NCI-H2196 (cell line): ENCODE measurements around the gene ABCC4.
"Not testable (repeated sequence)": the region's sequence is repeated elsewhere in the genome, so short reads cannot be mapped to it uniquely, and the experiment has no call there.

Experiments used
- DNase-seq: peaks from one replicate; lab custom pipeline; 2025; ENCODE audit not compliant: unreplicated experiment; lab: John Stamatoyannopoulos, UW

ABCC4 gene

DNA sequence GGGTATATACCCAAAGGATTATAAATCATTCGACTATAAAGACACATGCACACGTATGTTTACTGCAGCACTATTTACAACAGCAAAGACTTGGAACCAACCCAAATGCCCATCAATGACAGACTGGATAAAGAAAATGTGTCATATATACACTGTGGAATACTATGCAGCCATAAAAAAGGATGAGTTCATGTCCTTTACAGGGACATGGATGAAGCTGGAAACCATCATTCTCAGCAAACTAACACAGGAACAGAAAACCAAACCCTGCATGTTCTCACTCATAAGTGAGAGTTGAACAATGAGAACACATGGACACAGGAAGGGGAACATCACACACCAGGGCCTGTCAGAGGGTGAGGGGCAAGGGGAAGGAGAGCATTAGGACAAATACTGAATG lies 102.6 kb downstream of the ABCC4 start:
- DNase-seq, result not testable (repeated sequence)

GRCh38 chr13:95197548-95197947 lies 103.7 kb downstream of the ABCC4 start:
- DNase-seq, result no peak

DNA sequence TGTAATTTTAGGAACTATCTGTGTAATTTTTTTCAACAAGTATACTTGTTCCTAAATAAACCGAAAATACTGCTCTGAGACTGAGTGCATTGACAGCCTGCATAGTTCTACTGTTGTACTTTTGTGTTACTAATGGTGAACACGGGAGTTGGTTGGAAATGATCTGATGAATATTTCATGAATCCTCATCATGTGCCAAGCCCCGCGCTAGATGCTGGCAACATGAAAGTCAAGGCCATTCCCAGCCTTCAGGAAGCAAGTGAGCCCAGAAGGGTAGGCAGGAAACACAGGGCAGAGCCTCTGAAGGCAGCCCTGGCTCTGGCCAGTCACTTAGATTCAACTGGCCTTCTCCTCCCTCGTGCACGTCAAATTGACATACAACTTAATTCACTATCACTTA lies 106.1 kb downstream of the ABCC4 start:
- no peak for DNase-seq

DNA sequence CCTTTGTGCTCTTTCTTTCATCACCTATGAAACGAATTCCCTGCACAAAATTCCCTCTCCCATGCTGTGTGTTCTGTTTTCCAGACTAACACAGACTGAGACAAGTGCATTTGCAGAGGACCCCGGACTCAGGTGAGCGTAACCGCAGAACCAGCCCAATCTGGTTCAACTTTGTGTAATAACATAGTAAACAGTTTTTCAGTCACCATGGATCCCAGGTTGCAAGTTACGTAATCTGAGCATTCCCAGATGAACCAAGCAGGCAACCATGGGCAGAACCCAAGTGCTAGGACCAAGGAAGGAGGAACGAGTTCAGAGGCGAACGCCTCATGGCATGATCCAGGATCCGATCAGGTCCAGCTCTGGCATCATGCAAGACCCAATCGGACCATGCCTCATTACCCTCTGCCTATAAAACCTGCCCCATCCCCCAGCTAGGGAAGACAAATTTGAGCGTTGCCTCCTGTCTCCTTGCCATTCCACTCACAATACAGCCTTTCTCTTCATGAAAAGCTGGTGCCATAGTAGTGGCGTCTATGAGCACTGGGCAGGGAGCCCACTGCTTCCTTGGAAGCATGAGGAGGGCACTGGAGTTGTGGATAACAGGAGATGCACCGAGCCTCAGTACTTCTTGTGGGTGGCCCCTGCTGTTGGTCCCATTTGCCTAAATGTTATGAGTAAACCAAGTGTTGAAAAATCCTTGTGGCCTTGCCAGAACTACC lies 107.6 kb downstream of the ABCC4 start:
- DNase-seq, result no peak

DNA sequence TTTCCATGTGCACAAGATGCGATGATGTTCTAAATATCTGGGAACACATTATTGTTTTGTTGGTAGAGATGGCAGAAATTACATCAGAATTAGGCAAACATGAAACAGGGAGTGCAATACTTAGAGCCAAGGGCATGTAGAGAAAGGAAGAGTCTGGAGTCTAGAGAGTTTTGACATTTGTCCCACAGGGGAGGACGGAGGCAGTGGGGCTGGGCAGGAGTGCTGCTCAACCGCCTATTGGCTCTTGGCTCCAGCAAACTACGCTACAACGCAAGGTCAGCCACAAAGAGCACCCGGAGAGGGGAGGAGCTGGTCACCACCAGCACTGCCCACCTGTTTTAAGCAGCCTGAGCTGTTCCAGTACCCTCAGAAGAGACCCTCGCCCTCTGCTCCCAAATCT lies 108.3 kb downstream of the ABCC4 start:
- DNase-seq, result no peak

DNA sequence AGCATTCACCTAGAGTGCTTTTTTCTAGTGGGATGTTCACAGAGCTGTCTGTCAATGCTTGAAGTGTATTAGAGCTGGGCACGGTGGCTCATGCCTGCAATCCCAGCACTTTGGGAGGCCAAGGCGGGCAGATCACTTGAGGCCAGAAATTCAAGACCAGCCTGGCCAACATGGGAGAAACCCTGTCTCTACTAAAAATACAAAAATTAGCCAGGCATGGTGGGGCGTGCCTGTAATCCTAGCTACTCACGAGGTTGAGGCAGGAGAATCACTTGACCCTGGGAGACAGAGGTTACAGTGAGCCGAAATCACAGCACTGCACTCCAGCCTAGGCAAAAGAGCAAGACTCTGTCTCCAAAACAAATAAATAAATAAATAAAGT lies 108.7 kb downstream of the ABCC4 start:
- not testable (repeated sequence) for DNase-seq

DNA sequence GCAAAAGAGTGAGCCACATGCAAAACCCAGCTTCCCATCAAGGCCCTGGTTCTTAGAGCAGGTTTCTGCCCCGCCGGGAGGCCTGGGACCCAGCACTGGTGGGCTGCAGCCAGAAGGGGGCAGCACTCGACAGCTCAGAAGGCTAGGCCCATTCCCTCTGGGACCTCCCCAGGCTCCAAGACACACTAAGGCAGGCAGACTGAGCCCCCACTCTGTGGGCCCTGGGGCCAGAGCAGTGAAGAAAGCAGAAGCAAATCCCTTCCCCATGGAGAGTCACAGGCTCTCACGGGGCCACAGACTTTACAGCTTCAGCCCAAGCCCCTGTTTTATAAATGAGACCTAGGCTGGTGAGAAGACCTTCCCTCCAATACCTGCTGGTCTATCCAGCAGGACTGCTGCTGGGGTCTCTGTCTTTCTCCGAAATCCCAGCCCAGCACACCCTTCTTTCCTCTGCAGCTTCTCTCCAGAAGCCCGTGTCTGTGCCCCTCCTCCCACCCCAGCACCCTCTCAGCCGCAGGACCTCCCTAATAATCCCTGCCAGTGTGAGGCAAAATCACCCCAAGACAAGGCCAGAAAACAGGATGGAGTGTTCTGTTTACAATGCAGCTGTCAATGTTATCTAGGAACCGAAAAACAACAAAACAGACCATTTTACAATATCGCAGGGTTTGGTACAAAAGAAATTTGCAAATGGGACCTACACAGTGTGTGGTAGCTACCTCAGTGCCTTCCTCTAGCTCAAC lies 109.3 kb downstream of the ABCC4 start:
- peak; percentile 30 for DNase-seq

DNA sequence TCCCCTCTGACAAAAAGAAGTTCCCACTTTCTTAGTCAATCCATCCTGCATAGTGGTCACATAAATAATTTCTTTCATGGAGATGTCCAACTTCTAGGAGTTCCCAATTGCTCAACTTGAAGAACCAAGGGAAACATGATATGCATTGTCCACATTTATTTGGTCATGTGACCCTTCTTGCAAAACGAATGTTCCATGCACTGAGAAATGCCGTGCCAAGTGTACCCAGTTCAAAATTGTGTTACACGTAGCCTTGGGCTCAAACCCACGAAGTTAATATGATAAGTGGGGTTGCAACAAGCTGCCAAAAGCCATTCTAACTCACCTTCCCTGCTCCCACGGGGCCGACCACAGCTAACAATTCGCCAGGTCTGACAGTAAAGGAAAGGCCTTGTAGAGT lies 113.1 kb downstream of the ABCC4 start:
- DNase-seq, result no peak

DNA sequence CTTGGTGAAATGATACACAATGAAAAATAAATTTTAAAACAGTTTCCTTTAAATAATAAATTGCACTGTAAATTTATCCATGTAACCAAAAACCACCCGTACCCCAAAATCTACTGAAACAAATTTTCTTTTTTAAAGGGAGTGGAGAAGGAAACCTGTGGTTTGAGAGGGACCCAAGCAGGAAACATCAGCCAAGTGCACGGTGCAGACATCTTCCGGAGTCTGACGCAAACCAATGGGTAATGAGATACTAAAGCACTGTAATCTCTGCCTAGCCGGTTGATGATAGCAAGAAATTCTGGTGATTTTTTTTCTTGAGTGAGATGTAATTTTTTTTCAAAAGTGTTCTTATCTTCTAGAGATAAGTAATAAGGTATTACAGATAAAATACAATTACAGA lies 115.4 kb downstream of the ABCC4 start:
- no peak for DNase-seq

GRCh38 chr13:95185311-95185710 lies 115.9 kb downstream of the ABCC4 start:
- DNase-seq, result no peak

- no peak for DNase-seq
Measured at GRCh38 chr13:95184317-95184716, 116.9 kb downstream of the ABCC4 start.

DNA sequence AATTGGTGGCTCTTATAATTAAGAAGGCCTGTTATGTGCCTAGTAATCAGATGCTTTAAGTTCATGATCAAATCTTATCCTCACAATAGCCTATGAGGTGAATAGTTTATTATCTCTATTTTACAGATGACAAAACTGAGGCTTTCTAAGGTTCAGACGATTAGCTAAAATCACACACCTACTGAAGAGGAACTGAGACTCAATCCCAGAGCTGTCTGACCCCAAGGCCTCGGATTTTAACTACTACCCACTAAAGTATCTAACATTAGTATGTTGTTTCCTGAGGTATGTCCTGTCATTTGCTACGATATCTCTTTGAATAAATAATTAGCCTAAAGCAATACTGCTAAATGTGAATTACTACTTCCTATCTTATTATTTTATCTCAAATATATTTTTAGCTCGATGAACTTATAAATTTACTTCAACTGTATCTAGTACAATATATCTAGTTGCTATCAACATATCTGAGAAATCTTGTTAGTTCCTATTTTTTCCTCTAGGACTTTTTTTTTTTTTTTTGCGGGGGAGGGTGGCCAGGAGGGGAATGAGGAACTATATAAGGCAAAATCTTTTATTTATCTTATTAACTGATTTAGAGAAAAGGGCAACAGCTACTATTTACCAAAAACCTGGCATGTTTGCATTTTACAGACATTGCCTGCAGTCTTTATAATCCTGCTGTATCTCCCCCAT lies 118.5 kb downstream of the ABCC4 start:
- no peak for DNase-seq

DNA sequence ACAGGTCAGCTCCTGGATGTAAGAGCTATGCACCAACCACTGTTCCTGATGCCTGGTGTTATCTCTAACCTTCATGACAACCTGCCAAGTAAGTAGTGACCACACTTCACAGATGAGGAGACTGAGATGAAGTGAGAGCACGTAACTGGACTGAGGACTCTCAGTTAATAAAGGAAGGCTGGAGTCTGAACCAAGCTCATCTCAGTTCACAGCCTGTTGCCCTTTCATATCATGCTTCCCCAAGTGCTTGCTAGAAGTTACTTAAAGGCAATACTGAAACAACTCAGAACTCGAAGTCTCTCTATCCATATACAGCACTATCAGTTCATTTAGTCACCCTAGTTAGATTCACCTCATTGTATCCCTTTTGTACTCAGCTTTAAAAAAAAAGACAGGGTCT lies 119.7 kb downstream of the ABCC4 start:
- DNase-seq, result no peak

DNA sequence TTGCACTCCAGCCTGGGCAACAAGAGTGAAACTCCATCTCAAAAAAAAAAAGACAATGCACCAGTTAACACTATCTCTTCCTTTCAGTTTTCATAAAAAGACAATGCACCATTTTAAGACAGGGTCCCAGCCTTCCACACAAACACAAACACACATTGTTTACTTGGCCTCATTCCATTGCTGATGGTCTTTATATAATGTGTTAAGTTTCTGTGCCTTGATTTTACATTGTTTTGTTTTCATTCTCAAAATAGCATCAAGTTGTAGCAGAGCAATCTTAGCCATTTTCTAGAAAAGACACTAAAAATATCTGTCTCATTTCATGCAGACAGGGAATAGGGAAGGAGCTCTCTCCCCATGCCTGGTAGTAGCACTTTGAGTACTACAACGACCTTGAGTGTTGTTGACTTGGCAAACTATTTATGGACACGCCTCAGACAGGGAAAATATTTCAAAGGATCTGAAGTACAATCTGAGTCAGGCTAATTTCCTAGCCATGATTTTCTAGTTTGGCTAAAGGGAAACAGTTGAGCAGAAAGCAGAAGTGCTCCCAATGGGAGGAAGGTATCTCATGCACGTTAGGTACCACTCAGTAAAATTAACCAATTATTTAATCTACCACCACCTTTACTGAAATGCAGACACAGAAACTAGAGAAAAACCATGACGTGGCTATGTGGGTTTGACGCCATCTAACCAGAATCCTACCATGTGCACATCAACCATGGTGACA lies 120.6 kb downstream of the ABCC4 start:
- DNase-seq, result no peak

DNA sequence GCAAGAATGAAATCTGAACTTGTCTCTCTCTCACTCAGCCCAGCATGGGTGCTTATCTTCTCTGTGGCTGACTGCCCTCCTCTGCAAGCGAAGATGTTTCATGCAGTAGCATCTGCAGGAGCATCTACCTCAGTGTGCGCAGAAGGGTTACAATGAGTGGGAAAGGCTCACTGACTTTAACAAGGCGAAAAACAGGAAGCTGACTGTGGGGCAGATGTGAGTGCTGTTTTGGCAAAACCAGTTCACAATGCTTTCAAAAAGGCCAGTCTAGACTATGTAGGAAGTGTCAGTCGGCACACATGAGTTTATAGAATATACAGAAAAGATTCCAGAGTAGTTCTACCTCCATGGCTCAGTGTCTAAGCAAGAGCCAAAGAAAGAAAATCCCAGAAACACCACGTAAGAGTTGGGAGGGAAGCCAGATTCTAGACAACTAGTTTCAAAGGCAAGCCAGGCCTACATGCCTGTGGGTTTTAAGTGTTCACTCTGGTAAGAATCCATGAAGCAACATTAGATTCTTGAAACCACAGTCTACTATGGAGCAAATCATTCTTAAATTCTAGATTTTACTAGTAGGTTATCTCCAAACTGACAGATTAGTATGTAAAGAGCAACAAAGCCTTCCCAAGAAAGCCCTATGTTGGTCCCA lies 124.5 kb downstream of the ABCC4 start:
- DNase-seq, result no peak

- DNase-seq, result no peak
Measured at GRCh38 chr13:95174517-95174916, 126.7 kb downstream of the ABCC4 start.

DNA sequence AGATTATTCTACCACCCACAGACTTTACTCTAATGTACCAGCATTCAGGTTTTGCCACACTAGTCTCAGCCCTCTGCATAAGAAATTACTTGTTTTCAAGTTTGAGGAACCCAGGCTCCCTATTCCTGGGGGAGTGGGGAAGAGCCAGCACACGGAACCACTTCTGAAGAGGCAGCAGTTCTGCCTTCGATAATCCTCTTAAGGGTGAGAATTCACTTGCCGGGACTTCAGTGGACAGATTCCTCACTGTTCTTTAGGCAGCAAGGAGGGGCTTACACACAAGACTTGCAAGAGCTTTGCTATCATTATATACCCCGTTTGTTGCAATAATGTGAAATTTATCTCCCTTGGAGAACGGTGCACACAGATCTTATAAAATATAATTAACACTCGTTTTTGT lies 133.1 kb downstream of the ABCC4 start:
- no peak for DNase-seq

GRCh38 chr13:95167003-95167402 lies 134.2 kb downstream of the ABCC4 start:
- not testable (repeated sequence) for DNase-seq

DNA sequence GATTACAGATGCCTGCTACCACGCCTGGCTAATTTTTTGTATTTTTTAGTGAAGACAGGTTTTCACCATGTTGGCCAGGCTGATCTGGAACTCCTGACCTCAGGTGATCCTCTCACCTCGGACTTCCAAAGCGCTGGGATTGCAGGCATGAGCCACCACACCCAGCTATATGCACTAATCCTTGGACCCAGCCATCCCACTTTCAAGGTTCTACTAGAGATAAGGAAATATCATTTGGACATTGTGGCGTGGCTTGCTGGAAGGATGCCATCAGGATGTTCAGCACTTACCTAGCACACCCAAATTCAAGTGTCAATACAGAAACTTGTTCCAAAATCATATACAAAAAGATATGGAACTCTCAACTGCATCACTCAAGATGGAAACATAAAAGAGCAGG lies 136.4 kb downstream of the ABCC4 start:
- DNase-seq, result no peak

DNA sequence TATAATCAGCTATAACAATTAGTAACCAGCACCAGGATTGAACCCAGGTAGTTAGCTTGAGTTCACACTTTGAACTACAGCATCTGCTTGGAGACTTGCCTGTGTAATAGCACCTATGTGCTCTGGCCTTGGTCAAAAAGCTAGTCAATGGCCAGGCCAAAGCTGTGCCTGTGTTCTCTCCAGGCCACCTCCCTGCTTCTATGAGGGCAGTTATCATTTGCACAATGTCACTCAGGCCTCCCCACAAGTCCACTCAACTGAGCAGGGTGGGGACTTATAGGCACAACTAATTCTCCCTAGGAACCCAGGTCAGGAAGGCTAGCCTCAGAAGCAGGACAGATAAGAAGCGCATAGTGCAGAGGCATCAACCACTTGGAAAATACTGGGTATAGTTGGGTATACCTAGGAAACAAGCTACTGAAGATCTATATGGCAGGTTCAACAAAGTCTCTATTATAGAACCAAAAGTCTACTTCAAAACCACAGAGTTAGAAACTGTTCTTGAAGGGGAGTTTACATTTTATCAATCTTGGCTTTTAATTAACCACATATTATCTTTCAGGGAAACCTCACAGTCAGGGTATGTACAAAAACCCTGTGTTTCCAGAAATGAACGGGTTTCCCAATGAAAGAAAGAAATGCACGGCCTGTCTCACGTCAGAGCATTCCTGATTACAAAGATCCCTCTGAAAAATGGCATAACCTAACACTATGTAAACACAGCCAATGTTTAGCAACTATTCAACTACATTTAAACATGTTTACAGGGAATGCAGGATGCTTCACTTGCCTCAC lies 140.9 kb downstream of the ABCC4 start:
- DNase-seq, result no peak
